Type B pancreatic cell (in vitro differentiated cells): ENCODE data around the gene VPS26B. TPM values are rescaled to one million over a fixed set of nuclear protein-coding genes. Genes with fewer than 3 reads are reported as not detected.

Experiments
- DNase-seq: peaks from one replicate; pipeline ENCODE4 v3.0.0; 2021; ENCODE audit warnings: mixed read lengths; ENCODE audit not compliant: unreplicated experiment; ENCODE audit errors: extremely low spot score
- H3K27ac Mint-ChIP-seq: 2 replicates; pipeline ENCODE4 v1.8.0; 2021; ENCODE audit warnings: mild to moderate bottlenecking, mixed read lengths
- H3K27me3 Mint-ChIP-seq: 2 replicates; pipeline ENCODE4 v1.8.0; 2021; ENCODE audit warnings: mixed read lengths
- H3K36me3 Mint-ChIP-seq: 2 replicates; pipeline ENCODE4 v1.8.0; 2021; ENCODE audit warnings: mixed read lengths
- H3K4me1 Mint-ChIP-seq: one replicate; pipeline ENCODE4 v1.8.0; 2021; ENCODE audit warnings: mixed read lengths; ENCODE audit not compliant: unreplicated experiment
- H3K4me3 Mint-ChIP-seq: 2 replicates; pipeline ENCODE4 v1.8.0; 2021; ENCODE audit warnings: mild to moderate bottlenecking, mixed read lengths
- H3K9me3 Mint-ChIP-seq: 2 replicates; pipeline ENCODE4 v1.8.0; 2021; ENCODE audit warnings: mixed read lengths
- total RNA-seq: library from RNA; stranded (reverse); gene quantifications from 2 replicates; pipeline ENCODE4 v1.2.1, GENCODE V29; 2021; ENCODE audit warnings: low replicate concordance
- TF ChIP-seq, protein P1 (sequence below): fragments of 200-600 bp; sonication (generic); conservative IDR thresholded peaks from 2 replicates; pipeline ENCODE4 v1.5.0; 2021; ENCODE audit warnings: antibody characterized with exemption, mild to moderate bottlenecking

VPS26B gene
- total RNA-seq, 1 donor from 2014 or later: 43.6 TPM

DNA sequence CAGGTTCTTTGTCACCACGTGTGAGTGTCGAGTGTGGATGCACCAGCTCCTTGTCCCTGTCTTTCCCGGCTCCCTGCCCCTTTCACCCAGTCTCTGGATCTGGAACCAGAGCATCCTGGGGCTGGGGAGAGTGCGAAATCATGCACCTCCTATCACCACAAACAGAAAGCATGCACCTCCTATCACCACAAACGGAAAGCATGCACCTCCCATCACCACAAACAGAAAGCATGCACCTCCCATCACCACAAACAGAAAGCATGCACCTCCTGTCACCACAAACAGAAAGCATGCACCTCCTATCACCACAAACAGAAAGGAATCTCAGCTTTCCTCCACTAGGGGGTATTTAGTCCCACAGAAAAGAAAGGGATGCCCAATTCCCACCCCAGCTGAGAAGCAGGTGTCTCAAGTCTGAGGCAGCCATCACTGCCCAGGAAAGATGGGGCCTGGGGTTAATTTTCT, 45.8 kb downstream of the VPS26B start:
- Mint-ChIP-seq H3K9me3 (no peaks in the 10 kb centered on the region), H3K27me3 (peaks cover 70% of the 10 kb centered on the region), H3K4me3 (no peak overlapping the region), H3K4me1 (peaks cover 10% of the 10 kb centered on the region), H3K27ac (no peak overlapping the region), H3K36me3 (no peaks in the 10 kb centered on the region)
- TF ChIP-seq, protein P1, sequence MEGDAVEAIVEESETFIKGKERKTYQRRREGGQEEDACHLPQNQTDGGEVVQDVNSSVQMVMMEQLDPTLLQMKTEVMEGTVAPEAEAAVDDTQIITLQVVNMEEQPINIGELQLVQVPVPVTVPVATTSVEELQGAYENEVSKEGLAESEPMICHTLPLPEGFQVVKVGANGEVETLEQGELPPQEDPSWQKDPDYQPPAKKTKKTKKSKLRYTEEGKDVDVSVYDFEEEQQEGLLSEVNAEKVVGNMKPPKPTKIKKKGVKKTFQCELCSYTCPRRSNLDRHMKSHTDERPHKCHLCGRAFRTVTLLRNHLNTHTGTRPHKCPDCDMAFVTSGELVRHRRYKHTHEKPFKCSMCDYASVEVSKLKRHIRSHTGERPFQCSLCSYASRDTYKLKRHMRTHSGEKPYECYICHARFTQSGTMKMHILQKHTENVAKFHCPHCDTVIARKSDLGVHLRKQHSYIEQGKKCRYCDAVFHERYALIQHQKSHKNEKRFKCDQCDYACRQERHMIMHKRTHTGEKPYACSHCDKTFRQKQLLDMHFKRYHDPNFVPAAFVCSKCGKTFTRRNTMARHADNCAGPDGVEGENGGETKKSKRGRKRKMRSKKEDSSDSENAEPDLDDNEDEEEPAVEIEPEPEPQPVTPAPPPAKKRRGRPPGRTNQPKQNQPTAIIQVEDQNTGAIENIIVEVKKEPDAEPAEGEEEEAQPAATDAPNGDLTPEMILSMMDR: peak; percentile 48
- DNase-seq: no peak

DNA sequence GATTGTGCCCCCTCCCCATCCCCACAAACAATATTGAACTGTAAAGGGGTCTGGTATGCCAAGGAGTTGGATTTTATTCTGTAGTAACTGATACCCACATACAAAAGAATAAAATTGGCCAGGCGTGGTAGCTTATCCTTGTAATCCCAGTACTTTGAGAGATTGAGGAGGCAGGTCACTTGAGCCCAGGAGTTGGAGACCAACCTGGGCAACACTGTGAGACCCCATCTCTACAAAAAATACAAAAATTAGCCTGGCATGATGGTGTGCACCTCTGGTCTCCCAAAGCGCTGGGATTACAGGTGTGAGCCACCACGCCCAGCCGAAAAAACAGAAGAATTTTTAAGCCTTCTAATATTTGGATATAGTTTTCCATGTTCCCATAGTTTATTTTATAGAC, 47.5 kb downstream of the VPS26B start:
- H3K4me1 Mint-ChIP-seq: peaks cover 16% of the 10 kb centered on the region
- no peak for DNase-seq
- no peak overlapping the region for H3K4me3 Mint-ChIP-seq
- H3K9me3 Mint-ChIP-seq: no peaks in the 10 kb centered on the region
- TF ChIP-seq, protein P1: no peak
- H3K36me3 Mint-ChIP-seq: no peaks in the 10 kb centered on the region
- H3K27ac Mint-ChIP-seq: no peak overlapping the region
- H3K27me3 Mint-ChIP-seq: peaks cover 78% of the 10 kb centered on the region

DNA sequence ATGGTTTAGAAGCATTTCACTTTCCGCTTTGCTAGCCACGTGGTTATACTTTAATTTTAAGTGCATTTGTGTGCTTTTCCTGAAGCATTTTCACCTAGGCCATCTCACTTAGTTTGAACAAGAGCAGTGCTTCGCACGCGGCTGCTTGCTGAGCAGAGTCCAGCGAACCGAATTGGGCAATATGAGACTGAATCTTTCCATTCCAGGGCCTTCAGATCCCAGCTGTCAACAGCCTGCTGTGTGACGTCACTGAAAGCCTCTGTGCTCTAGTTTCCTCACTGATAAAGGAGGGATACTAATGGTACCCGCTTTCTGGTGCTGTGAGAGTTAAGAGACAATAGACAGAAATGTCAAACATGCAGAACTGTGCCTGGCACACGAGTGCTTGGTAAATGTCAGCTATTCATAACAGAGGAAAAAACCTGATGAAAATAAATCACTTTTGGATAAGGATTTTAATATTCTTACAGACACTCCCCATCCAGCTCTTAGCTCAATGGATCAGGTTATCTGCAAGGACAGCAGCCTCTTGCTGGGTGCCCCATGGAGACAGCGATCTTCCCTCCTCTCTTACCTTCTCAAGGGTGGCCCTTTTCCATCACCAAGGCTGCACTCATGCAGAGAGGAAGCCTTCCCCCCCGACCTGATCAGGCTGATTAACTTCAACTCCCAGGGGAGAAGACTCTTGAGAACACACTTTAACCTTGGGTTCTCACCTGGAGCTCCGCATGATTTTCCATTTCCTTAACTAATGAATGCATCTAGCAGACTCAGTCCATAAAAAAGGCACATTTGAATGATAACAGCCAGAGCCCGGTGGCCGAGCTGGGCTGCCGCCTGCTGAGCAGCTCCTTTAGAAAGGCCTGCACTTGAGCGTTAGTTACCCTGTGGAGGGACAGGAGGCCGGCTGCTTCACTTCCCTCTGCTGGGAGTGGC, 48.2 kb downstream of the VPS26B start:
- H3K27ac Mint-ChIP-seq: peak overlapping the region; percentile 32
- TF ChIP-seq, protein P1: no peak
- peak; percentile 32 for DNase-seq
- H3K4me3 Mint-ChIP-seq: no peak overlapping the region
- H3K36me3 Mint-ChIP-seq: no peaks in the 10 kb centered on the region
- H3K4me1 Mint-ChIP-seq: peaks cover 16% of the 10 kb centered on the region
- H3K27me3 Mint-ChIP-seq: peaks cover 81% of the 10 kb centered on the region
- no peaks in the 10 kb centered on the region for H3K9me3 Mint-ChIP-seq

DNA sequence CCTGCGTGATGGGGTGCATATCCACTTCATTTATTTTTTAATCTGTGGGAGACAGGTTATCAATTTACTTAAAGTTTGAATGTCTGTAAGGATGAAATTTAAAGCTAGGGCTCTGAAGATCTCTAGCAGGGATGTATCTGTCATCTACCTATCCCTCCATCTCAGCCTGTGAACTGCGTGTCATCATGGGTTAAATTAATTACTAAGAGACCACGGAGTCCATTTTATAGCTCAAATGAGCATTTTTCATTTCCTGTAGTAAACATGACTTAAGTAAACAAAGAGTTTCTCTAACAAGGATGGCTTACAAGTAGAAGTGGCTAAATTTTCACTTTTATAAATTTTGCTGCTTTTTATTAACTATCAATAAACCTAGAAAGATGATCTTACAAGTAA, 48.8 kb downstream of the VPS26B start:
- peaks cover 83% of the 10 kb centered on the region for H3K27me3 Mint-ChIP-seq

DNA sequence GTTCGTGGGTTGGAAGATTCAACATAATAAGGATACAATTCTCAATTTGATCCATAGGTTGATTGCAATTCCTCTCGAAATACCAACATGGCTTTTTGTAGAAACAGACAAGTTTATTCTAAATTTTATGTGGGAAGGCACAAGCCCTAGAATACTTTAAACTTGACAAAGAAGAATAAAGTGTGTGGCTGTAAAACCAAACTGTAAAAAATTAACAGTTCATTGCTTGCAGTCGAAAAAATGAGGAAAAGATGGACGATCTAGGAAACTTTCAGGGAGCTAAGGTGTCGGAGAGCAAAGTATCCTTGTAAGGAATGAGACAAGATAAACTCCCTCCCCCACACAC, 50.7 kb downstream of the VPS26B start:
- TF ChIP-seq, protein P1: no peak
- peaks cover 16% of the 10 kb centered on the region for H3K4me1 Mint-ChIP-seq
- H3K4me3 Mint-ChIP-seq: peak overlapping the region; percentile 67
- H3K9me3 Mint-ChIP-seq: no peaks in the 10 kb centered on the region
- DNase-seq: no peak
- peaks cover 92% of the 10 kb centered on the region for H3K27me3 Mint-ChIP-seq
- H3K36me3 Mint-ChIP-seq: no peaks in the 10 kb centered on the region
- H3K27ac Mint-ChIP-seq: no peak overlapping the region

More for the DNA sequence above, 48.8 kb downstream of the VPS26B start:
- Mint-ChIP-seq H3K9me3 (no peaks in the 10 kb centered on the region), H3K36me3 (no peaks in the 10 kb centered on the region), H3K27ac (no peak overlapping the region), H3K4me3 (no peak overlapping the region), H3K4me1 (peaks cover 16% of the 10 kb centered on the region)
- no peak for DNase-seq
- TF ChIP-seq, protein P1: no peak
